ENCODE results near the gene C22orf15. TPM values are rescaled to one million over a fixed set of nuclear protein-coding genes. Genes with fewer than 3 reads are reported as not detected.

The C22orf15 gene
- total and polyA plus RNA-seq, 2 of the 8 experiments (the other 6 are each of a cell fraction or from before 2014, with no cell fraction given): 4.2 to 4.9 TPM

GRCh38 chr22:23751441-23751996 is 11.3 kb upstream of the C22orf15 start (continued):
- TF ChIP-seq FOSL1 (IDR thresholded peaks at IDR 0.05; ENCODE audit: insufficient read depth, low read depth, low read length) (no peak), CBX5 (IDR thresholded peaks at IDR 0.05; ENCODE audit: low read depth, low read length) (no peak), ASH2L (IDR thresholded peaks at IDR 0.05; ENCODE audit: low read length) (no peak), BACH1 (IDR thresholded peaks at IDR 0.05; ENCODE audit: low read length) (no peak), TEAD4 (IDR thresholded peaks at IDR 0.05; ENCODE audit: low read depth, low read length) (peak; percentile 4; the same call in 1 of the 2 replicates), MAX (IDR thresholded peaks at IDR 0.05) (peak; percentile 42; the same call in 1 of the 2 replicates), SP4 (IDR thresholded peaks at IDR 0.05; ENCODE audit: low read length) (no peak), CREB1 (IDR thresholded peaks at IDR 0.05) (no peak), YY1 (IDR thresholded peaks at IDR 0.05; ENCODE audit: low read depth, low read length) (peak; percentile 77)

Data from H1 (cell line).